Omental fat pad (tissue), 4 donors: ENCODE results near the gene RFT1. TPM values are rescaled to one million over a fixed set of nuclear protein-coding genes. Genes with fewer than 3 reads are reported as not detected.

Source experiments
- ATAC-seq: fragments of 150-250 bp; one replicate; pipeline ENCODE4 v1.9.1; 2016; ENCODE audit warnings: mild to moderate bottlenecking, moderate library complexity; ENCODE audit not compliant: low FRiP score
- DNase-seq: peaks from one replicate; pipeline ENCODE4 v3.0.0-alpha.2; 2019; ENCODE audit warnings: low spot score
- total RNA-seq, 4 donors: library from RNA; depleted of rRNA; stranded (reverse); fragments of >200 nt; gene quantifications; one replicate each; pipeline ENCODE4 v1.1.0, GENCODE V29; 2016
- TF ChIP-seq, protein P1 (sequence below), 3 donors: fragments of 450-650 bp; IDR thresholded peaks; one replicate each; pipeline ENCODE4 v1.5.1; 2016 to 2017; ENCODE audit warnings: antibody characterized with exemption in 3 of 3, mild to moderate bottlenecking in 3 of 3, moderate library complexity in 2 of 3

Gene RFT1
- total RNA-seq, 4 donors from 2014 or later, result 9.1 to 14.0 (median 10.5) TPM

DNA sequence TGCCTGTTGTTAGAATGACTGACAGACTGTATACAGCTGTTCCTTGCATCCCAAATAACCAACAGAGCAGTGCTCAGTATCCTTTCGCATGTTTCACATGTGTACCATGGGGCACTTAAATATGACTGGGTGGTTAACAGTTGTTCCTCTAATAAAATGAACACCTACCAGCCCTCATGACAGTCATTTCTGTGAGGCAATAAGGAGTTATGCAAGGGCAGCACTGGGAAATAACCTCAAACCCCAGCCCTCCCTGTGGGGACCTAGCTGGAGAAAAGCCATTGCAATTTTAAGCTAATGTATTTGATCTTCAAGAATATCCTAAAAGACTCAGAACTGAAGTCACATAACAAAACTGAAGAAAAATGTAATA lies 7.3 kb downstream of the RFT1 start:
- TF ChIP-seq, protein P1, sequence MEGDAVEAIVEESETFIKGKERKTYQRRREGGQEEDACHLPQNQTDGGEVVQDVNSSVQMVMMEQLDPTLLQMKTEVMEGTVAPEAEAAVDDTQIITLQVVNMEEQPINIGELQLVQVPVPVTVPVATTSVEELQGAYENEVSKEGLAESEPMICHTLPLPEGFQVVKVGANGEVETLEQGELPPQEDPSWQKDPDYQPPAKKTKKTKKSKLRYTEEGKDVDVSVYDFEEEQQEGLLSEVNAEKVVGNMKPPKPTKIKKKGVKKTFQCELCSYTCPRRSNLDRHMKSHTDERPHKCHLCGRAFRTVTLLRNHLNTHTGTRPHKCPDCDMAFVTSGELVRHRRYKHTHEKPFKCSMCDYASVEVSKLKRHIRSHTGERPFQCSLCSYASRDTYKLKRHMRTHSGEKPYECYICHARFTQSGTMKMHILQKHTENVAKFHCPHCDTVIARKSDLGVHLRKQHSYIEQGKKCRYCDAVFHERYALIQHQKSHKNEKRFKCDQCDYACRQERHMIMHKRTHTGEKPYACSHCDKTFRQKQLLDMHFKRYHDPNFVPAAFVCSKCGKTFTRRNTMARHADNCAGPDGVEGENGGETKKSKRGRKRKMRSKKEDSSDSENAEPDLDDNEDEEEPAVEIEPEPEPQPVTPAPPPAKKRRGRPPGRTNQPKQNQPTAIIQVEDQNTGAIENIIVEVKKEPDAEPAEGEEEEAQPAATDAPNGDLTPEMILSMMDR (IDR thresholded peaks at IDR 0.05), result no peak
- DNase-seq, result no peak
- ATAC-seq, result no peak

DNA sequence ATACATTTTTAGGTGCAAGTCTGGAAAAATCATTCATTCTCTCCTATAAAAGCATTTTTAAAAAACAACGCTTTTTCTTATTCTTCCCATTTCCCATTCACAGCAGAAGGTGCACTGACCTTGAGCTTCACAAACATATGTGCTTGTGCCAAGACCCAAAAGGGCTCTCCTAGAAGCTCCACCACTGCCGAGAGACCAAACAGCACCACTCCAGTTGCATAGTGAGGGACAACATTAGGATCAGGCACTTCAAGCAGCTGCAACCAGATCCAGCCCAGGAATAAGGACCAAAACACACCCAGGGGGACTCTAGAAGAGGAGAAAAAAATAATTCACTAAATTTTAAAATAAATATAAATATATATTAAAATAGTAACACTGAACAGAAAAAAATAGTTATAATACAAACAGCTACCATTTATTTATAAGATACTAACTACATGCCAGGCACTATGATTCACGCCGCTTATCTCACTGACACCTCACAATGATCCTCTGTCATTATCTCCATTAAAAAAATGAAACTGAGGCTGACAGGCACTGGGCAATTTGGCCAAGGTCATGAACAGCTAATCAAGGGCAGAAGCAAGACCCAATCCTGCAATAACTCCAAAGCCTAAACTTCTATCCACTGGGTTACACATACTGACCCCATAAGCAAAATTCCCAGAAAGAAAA lies 7.8 kb downstream of the RFT1 start:
- no peak for ATAC-seq
- TF ChIP-seq, protein P1 (IDR thresholded peaks at IDR 0.05), result no peak
- no peak for DNase-seq

DNA sequence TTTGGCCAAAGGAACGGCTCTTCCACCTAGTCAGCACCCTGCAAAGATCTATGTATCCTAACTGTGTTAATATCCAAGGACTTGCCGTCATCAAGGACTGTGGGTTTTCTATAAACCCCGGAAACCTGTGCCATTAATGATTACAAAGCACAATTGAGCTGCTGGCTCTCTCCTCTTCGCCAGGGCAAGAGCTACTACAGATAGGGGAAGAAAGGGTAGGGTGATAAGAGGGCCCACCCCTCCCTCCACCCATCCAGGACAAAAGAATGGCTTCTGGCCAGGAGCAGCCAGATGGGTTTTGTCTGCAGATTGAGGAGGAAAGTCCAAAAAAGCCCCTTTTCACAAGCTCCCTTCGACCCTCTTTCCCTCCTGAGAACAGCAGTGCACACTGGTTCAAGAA lies 9.9 kb downstream of the RFT1 start:
- DNase-seq, result no peak
- TF ChIP-seq, protein P1 (IDR thresholded peaks at IDR 0.05), result no peak
- ATAC-seq, result no peak

DNA sequence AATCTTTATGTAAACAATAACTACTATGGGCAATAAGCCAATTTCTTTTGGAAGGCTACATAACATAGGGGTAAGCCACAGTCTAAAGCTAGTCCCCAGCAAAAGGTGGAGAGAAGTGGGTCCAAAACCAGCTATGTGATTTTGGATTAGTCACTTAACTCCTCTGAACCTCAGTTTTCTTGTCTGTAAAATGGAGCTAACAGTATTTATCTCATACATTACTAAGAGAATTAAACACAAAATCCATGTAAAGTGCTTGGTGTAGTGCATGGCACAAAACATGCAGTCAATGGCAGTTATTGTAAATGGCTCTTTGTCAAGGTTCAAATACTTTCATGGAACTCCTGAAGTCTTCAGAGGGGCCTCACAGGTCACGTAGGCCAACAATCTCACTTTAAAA lies 13.3 kb downstream of the RFT1 start:
- DNase-seq (no peak), ATAC-seq (no peak)
- TF ChIP-seq, protein P1 (IDR thresholded peaks at IDR 0.05), result no peak

DNA sequence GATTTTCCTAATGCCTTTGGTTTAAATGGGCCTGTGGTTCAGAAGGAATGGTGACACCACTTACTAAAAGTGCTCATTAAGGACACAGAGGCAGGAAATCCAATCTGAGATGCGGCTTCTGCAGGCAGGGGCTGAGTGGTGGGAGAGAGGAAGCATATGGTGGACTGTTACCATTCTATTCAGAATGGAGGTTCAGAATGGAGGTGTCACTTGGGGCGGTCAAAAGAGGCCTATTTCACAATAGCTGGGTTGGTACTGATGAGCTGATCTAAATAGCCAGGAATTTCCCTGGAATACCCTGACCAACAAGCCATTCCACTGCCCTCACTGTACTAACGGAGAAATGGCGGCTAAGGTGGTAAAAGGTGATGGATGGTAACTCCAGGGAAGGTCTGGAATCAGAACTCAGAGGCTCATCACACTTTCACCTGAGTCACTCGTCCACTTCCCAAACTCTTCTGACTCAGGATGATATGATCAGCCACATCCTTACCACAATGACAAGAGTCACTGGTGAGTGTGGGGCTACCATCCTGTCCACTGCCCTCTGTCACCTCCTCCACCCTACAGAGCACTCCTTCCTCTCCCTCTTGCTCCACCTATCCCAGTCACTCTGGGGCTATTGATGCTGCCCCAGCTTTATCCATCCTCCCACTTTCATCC lies 15.7 kb downstream of the RFT1 start:
- DNase-seq (no peak), ATAC-seq (no peak)
- TF ChIP-seq, protein P1 (IDR thresholded peaks at IDR 0.05), result no peak

DNA sequence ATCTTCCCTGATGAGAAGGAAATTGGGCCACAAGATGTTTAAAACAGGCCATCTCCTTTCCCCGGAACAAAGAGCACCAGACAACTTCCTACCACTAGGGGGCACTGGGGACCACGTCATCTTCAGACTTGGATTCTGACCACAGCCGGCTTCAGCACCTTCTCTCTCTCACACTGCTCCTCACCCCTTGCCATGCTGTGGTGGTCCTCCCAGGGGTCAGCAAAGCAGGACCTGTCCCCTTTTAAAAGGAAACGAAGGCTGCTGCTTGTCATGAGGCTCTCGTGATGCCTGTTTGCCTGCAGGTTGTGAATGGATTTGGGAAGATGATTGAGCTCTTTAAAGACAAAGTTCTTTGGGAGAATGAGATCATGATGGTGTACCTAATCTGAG lies 16.2 kb downstream of the RFT1 start:
- ATAC-seq (peak; percentile 57), DNase-seq (peak; percentile 80)
- TF ChIP-seq, protein P1 (IDR thresholded peaks at IDR 0.05), result peak in 2 of 3 donors; percentile 38 to 86
